MM.1S (cell line): ENCODE results near the gene MRPL58.

Experiments
- CTCF ChIP-seq: fragments of 300-600 bp; sonication (generic); IDR thresholded peaks from 2 replicates; pipeline ENCODE4 v1.5.1; 2016; ENCODE audit warnings: antibody characterized with exemption, low read length, mixed read lengths
- EZH2 ChIP-seq: fragments of 300-600 bp; sonication (generic); optimal IDR thresholded peaks from 2 replicates; pipeline ENCODE3; 2017; ENCODE audit warnings: low read depth, mild to moderate bottlenecking, antibody characterized with exemption, low read length, mixed read lengths
- EZH2phosphoT487 ChIP-seq: fragments of 300-600 bp; sonication (generic); IDR thresholded peaks from 2 replicates; pipeline ENCODE4 v1.6.1; 2018; ENCODE audit warnings: antibody characterized with exemption, low read length

- TF ChIP-seq CTCF, result no peak
- no peak for TF ChIP-seq EZH2
- no peak for TF ChIP-seq EZH2phosphoT487
Measured at GRCh38 chr17:75020331-75021110, 8.1 kb downstream of the MRPL58 start.
